Activated T-helper 1 cell treated with anti-CD3 and anti-CD28 coated beads, Interleukin-2, amount 50 U/mL, for 16 hours (primary cell): ENCODE data around the gene DPY19L3.
"Not testable (repeated sequence)": the region's sequence is repeated elsewhere in the genome, so short reads cannot be mapped to it uniquely, and the experiment has no call there.

ENCODE experiments used
- DNase-seq, 2 donors: peaks; one replicate each; pipeline ENCODE4 v3.0.0-alpha.2; 2020; ENCODE audit warnings: low read depth in 1 of 2, low spot score in 1 of 2

The DPY19L3 gene

DNA sequence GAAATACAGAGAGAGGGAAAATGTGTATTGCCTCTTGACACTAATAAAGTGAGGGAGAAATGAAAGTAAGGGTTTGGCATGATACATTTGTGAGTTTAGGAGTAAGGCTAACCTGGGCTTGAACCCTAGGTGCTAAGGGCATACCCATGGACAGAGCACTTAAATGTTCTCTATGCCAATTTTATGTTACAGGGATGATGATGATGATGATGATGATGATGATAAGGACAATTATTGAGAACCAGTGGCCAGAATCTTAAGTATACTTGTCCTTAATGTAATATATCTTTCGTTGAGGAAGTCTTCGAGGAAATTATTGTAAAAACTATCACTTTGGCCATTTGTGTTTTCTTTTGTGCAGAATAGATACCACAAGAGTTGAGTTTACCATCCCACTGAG lies 33.2 kb downstream of the DPY19L3 start:
- DNase-seq = no peak

GRCh38 chr19:32442650-32443049 lies 37.1 kb downstream of the DPY19L3 start:
- no peak for DNase-seq

DNA sequence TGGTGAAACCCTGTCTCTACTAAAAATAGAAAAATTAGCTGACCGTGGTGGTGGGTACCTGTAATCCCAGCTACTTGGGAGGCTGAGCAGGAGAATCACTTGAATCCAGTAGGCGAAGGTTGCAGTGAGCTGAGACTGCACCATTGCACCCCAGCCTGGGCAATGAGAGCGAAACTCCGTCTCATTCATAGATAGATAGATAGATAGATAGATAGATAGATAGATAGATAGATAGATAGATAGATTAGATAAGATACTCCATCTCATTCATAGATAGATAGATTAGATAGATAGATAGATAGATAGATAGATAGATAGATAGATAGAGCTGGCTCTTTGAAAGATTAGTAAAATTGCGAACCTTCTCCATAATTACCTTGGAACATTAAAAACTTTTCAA lies 42.0 kb downstream of the DPY19L3 start:
- DNase-seq = not testable (repeated sequence)

GRCh38 chr19:32448026-32448425 lies 42.5 kb downstream of the DPY19L3 start:
- no peak for DNase-seq

DNA sequence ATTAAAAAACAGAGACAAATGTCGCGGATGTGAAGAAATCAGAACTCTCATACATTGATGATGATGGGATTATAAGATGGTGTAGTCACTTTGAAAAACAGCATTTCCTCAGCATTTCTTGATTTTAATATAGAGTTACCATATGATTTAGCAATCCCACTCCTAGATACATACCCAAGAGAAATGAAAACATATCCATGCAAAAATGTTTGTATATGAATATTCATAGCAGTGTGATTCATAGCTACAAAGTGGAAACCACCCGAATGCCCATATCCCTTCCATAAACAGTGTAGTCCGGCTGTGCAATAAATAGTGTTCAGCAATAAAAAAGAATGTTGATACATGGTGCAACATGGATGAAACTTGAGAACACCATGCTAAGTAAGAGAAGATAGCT lies 44.6 kb downstream of the DPY19L3 start:
- DNase-seq = no peak

- no peak for DNase-seq
Observed at GRCh38 chr19:32453736-32454135, 48.2 kb downstream of the DPY19L3 start.

GRCh38 chr19:32456406-32456805 lies 50.8 kb downstream of the DPY19L3 start:
- DNase-seq = no peak

GRCh38 chr19:32457571-32458158 lies 52.1 kb downstream of the DPY19L3 start:
- DNase-seq = no peak

DNA sequence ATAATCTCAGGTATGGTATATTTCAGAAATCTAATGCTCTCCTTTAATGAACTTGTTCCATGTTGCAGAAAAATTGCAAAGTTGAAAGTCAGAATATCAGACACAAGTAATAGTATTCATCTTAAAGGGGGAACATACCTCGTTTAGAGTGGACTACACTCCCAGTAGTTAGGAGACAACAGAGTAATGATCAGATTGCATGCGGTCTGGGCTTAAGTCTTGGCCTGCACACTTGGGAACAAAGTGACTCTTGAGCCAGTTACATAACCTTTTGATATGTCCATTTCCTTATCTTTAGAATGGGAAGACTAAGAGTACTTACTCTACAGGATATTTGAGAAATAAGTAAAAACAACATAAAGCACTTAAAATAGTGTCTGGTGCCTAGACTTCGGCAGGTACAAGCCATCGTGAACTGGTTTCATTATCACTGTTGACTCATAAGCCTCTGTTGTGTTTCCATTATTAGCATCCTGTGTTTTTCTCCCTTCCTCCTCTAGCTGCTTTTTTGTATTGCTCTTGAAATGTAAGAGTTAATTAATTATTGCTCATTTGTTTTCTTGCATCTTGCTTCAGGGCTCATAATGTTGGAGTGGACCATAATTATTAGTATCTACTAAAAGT lies 53.0 kb downstream of the DPY19L3 start:
- DNase-seq = no peak

DNA sequence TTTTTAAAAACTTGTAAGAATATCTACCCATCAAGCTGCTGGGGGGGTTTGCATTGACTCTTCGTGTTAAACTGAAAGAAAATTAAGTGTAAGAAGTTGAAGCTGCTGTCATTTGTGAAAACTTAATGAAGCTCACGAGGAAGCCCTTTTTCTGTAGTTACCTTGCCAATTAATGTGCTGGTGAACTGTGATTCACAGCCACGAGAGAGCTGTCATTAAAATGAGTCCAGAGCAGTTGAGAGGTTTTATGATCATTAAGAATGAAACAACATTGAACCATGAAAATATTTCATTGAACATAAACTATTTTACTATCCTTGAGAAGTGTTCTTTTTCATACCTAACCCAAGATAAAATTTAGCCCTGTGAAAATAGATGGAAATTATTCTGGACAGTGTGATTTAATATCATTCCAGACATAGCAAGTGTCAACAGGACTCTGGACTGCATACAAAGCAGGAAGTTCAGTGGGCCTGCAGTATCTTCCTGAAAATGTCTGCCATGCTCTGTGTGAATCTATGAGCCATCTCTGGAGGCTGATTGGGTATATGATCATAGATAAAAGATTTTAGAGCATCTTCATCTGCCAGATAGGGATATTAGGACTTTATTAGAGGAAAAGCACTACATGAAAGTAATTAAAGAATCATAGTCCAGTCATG lies 53.8 kb downstream of the DPY19L3 start:
- DNase-seq = no peak

DNA sequence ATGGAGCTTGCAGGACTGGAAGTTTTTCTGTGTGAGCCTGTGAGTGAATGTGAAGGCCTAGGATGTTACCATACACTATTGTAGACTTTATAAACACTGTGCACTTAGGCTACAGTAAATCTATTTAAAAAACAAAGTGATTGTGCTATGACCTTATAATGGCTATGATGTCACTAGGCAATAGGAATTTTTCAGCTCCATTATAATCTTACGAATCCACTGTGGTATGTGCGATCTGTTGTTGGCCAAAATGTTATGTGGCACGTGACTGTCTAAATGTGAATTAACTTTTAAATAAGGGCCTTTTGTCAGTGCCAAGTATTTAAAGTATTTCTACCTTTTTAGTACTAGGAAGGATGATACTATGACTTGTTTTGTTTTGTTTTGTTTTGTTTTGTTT lies 54.9 kb downstream of the DPY19L3 start:
- DNase-seq = no peak

GRCh38 chr19:32464279-32464678 lies 58.7 kb downstream of the DPY19L3 start:
- no peak for DNase-seq

GRCh38 chr19:32465176-32465575 lies 59.6 kb downstream of the DPY19L3 start:
- DNase-seq = no peak

DNA sequence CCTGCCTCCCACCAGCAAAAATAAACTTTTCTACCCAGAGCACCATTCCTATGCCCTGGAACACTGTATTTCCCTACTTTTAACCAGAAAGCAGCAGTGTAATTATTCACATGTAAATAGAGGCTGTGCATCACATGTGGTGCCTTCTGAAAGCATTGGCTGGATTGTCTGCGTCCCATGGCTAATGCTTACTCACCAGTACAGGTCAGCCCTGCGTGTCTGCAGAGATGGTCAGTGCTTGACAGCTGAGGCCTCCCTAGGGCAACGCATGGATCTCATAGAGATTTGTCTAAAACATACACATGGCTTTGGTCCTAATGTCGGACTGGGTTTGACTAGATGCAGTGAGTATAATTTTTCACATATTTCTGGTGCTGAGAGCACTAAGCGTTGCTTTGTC lies 64.2 kb downstream of the DPY19L3 start:
- no peak for DNase-seq

- DNase-seq = no peak
Observed at GRCh38 chr19:32471095-32471494, 65.5 kb downstream of the DPY19L3 start.

- no peak for DNase-seq
Observed at GRCh38 chr19:32471811-32472210, 66.2 kb downstream of the DPY19L3 start.

DNA sequence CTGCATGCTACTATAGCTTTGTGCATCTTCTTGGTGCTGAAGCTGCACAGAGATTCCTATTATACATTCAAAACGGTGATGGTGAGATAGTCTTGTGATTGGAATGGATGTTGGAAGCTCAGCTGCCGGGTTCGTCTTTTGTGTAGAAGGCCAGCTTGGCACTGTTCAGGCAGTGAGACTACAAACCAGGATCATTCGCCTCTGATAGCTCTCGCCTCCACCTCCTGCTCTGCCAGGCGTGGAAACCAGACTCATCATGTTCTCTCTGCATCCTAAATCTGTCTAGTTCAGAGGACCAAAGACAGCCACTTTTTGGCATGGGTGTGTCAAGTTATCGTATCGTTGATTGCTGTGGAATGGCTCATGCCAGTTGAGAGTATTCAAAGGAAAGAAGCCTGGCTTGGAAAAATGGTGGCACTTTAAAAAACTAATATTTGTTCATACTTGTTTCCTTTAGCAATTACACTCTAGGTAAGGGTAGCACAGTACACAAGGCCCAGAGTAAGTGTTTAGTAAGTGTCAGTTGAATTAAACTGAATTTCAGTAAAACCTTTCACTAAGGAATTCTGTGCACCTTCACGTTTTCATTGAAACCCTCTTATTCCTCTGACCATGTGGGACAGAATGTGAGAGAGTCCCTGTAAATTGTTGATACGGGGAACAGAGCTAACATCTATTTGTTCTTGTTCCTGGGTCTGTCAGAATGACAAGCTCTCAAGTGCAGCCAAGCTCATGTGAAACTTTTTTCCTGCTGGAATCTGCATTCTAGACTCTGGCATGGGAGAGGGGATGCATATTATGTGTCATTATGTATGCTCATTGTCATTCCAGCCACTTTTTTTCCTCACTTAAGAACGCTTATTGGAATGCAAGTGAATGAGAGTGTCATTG lies 69.8 kb downstream of the DPY19L3 start:
- no peak for DNase-seq

- DNase-seq = no peak
Observed at GRCh38 chr19:32476032-32476350, 70.4 kb downstream of the DPY19L3 start.

DNA sequence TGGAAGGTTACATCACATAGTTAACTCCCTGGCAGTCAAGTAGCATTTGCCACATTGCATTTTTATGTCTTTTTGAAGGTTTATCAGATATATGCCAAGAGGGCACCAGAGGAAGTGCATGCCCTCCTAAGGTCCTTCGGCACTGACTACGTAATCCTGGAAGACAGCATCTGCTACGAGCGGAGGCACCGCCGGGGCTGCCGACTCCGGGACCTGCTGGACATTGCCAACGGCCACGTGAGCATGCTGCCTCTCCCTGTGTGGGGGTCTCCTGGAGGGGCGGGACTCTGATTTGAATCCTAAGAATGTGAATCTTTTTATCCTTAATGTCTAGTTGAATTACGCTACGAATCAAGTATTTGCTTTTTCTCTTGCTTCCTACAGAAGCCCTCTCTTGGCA lies 74.8 kb downstream of the DPY19L3 start:
- no peak for DNase-seq

DNA sequence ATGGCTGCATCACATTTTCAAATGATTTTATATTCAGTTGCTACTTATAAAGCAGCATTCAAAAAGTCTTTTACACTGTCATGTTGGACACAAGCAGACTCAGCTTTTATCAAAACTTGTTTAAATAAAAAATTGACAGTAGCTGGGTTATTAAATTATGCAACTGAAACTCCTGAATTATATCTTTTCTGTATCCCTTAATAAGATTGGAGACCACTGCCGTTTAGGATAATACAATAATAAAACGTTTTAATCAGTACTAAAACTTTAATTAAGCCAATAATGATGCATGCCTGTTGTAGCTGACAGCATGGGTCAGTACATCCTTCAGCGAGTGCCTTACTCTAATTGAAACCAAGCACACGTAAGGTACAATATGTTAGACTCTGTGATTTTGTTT lies 78.0 kb downstream of the DPY19L3 start:
- no peak for DNase-seq

- no peak for DNase-seq
Observed at GRCh38 chr19:32489971-32490370, 84.4 kb downstream of the DPY19L3 start.

GRCh38 chr19:32497391-32497790 lies 91.8 kb downstream of the DPY19L3 start:
- no peak for DNase-seq
